GM18499 (cell line): ENCODE measurements around the gene CSGALNACT2.

Experiments
- ATAC-seq: cut with Tn5 transposase; IDR thresholded peaks from one replicate; pipeline ENCODE4 v1.9.1; 2021; ENCODE audit warnings: moderate number of reproducible peaks; ENCODE audit not compliant: insufficient read depth, unreplicated experiment

The CSGALNACT2 gene

GRCh38 chr10:43224321-43224720 is 86.1 kb downstream of the CSGALNACT2 start:
- no peak for ATAC-seq

- no peak for ATAC-seq
These were observed 87.0 kb downstream of the CSGALNACT2 start for GRCh38 chr10:43225004-43225786.

- no peak for ATAC-seq
These were observed 87.5 kb downstream of the CSGALNACT2 start for GRCh38 chr10:43225787-43226153.

DNA sequence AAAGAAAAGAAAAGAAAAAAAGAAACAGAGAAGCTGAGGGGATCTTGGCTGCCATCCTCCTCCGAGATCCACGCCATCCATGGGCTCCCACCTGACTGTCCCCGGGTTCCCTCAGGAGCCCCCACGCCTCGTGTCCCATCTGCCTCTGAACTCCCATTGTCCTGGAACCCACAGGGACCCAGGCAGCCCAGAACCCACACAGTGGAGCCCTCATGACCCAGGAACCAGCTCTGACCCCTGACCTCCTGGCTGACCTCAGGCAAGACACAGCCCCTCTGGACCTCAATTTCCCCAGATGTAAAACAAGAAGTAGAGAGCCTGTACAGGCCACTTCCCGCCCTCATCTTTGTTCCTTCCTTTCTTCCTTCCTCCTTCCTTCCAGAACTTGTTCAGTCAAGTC is 88.2 kb downstream of the CSGALNACT2 start:
- no peak for ATAC-seq

- ATAC-seq = no peak
These were observed 88.9 kb downstream of the CSGALNACT2 start for GRCh38 chr10:43226851-43227845.

- no peak for ATAC-seq
These were observed 89.9 kb downstream of the CSGALNACT2 start for GRCh38 chr10:43227911-43228782.

DNA sequence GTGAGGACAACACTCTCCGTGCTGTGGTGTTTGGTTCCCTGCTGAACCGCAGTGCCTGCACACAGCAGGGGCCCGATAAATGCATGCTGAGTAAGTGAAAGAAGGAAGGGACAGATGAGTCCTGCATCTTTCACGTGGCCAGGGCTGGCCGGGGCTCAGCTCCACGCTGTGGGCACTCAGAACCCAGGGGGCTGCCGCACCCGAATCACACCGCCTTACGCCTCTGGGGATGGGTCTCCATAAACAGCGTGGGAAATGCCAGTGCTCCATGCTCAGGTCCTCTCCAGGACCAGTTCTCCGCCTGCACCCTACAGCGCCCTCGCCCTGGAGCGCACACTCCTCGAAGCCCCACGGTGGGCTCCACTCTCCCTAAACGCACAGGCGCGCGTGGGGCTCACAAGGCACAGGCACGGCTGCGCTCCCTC is 90.5 kb downstream of the CSGALNACT2 start:
- no peak for ATAC-seq

DNA sequence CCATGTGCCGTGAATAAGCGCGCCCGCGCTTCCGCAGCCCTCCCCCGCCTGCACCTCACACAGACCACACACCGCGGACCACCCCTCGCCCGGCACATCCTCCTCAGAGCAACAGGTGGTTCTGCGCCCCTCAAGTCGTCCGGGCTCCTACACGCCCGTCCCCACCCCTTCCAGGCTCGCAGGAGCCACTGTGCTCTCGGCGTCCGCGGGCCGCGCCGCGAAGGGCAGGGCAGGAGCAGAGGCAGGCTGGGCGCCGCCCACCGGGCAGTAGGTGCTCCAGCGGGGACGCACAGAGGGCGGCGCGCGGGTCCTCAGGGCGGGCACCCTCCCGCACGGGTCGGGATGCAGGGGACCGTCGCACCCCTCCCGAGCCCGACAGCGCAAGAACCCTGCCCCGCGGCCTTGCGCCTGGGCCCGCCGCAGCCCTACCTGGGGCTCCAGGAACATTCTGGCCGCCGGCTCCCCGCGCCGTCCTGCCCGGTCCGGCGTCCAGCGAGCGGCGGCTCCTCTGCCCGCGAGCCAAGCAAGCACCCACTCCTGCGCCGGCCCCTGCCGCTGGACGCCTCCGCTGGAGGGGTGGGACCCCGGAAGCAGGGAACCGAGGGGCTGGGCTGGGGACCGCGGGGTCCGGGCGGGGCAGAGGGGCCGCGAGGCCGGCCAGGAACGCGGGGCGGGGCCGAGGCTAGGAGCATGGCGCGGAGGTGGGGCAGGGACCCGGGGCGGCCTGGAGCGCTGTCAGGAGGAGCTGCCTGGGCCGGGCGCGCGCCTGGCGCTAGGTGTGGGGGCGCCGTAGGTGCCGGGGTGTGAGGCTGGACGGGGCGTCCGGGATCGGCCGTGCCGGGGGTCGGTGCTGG is 91.2 kb downstream of the CSGALNACT2 start:
- ATAC-seq = no peak

GRCh38 chr10:43230101-43230908 is 92.1 kb downstream of the CSGALNACT2 start:
- ATAC-seq = no peak

DNA sequence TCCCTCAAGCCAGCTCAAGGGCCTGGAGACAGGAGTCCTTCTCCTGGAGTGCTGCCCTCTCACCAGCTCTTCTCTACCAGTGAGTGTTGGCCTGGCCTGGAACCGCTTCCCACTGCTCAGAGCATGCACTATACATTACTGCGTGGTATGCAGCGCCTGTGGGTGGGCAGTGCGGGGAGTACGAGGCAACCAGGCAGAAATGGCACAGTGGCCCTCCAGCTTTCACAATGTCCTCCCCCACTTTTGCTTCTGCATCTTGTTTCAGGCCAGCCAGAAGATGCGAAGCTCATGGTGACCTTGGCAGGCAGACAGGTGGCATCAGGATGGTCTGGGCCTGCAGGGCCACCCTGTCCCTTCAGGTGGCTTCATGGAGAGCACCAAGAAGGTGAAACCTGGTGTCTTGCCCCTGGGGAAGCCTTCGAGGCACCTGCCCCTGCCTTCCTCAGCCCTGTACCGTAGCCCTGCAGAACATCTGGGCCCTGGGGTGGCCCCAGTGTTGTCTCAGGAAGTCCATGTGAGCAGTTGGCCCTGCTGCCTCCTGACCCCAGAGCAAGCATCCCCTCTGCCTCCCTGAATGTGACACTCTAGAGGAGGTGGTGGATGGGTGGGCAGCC is 92.8 kb downstream of the CSGALNACT2 start:
- ATAC-seq = no peak

DNA sequence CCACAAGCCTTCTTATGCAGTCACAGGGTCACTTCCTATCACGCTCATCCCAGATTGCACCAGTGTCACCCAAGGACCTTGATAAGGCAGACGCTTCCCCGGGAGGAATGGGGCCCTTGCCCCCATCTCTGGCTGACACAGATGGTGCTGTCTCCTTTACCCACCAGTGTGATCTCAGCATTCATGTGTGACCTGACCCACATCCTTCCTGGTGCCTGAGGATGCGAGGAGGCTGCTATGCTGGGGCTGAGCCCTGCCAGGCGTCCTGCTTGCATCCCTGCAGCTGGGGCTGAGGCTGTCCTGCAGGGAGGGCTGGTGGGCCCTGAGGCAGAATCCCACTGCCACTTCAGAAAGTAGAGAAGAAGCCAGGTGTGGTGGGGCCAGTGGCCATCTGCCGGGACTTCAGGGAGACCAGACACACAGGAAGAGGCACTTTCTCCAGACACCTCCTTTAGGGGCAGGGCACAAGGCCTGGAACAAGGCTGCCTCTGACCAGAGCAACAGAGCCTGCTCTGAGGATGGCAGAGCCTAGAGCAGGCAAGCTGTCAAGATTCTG is 93.4 kb downstream of the CSGALNACT2 start:
- ATAC-seq = no peak

DNA sequence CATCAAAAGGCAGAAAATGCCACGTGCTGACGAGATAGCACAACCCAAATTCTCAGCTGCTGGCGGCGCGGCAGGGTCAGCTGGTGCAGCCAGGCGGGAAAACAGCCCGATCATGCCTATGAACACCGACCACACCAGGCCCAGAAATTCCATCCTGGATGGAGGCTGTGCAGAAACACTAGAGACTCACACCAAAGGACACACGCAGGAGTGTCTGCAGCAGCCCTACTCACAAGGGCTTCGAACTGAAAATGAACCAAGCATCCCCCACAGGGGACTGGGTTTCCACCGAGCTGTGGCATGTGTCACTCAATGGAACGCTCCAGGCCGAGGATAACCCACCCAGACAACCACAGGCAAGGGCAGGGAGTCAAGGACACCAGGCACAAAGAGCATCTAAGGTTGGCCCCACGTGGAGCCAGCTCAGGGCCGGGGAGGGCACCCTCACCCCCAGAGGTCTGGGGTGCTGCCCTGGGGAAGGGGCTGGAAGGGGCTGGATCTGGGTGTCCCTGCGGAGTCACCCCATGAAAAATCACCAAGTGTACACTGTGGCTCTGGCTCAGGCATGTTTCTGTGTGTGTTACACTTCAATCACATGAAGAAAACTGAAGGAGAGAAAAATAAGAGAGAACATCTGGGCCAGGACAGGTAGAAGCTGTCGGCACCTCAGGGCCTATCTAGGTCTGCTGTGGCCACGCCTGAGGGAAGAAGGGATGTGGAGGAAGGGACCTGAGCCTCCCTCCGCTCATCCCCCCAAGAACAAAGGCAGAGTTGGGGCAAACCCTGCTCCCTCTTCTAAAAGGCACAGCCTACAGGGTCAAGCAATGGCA is 95.6 kb downstream of the CSGALNACT2 start:
- ATAC-seq = no peak

- ATAC-seq = no peak
These were observed 96.3 kb downstream of the CSGALNACT2 start for GRCh38 chr10:43234471-43235041.
